HEK293 (cell line): ENCODE measurements around the gene HSD3B1.
A peak's percentile ranks its signal among the peaks of the same experiment; 100 is the strongest.

Source experiments
- CTCF ChIP-seq: fragments of 450-650 bp; formaldehyde crosslinking; IDR thresholded peaks from 2 replicates; pipeline ENCODE4 v1.5.1; 2016; ENCODE audit warnings: missing biosample characterization, missing genetic modification characterization
- FEZF1 ChIP-seq: fragments of 450-650 bp; formaldehyde crosslinking; IDR thresholded peaks from 2 replicates; pipeline ENCODE4 v1.5.1; 2016; ENCODE audit warnings: missing biosample characterization, missing genetic modification characterization
- KLF9 ChIP-seq: fragments of 450-650 bp; formaldehyde crosslinking; IDR thresholded peaks from 2 replicates; pipeline ENCODE4 v1.5.1; 2016; ENCODE audit warnings: missing biosample characterization, missing genetic modification characterization, low read depth
- PRDM1 ChIP-seq: fragments of 450-650 bp; formaldehyde crosslinking; IDR thresholded peaks from 2 replicates; pipeline ENCODE4; 2016; ENCODE audit warnings: missing biosample characterization, missing genetic modification characterization
- SETDB1 ChIP-seq: IDR thresholded peaks from one replicate; pipeline ENCODE4 v1.6.1; 2017; ENCODE audit warnings: mild to moderate bottlenecking, low read length, moderate library complexity, mixed read lengths; ENCODE audit not compliant: insufficient read length
- TSHZ1 ChIP-seq: fragments of 450-650 bp; formaldehyde crosslinking; IDR thresholded peaks from 2 replicates; pipeline ENCODE4 v1.5.1; 2016; ENCODE audit warnings: missing biosample characterization, missing genetic modification characterization, borderline replicate concordance
- ZBTB7A ChIP-seq: fragments of 450-650 bp; formaldehyde crosslinking; IDR thresholded peaks from 2 replicates; pipeline ENCODE4 v1.5.1; 2016; ENCODE audit warnings: low read depth, missing biosample characterization, missing genetic modification characterization
- ZEB2 ChIP-seq: fragments of 450-650 bp; formaldehyde crosslinking; IDR thresholded peaks from 2 replicates; pipeline ENCODE4 v1.5.1; 2016; ENCODE audit warnings: missing biosample characterization, missing genetic modification characterization
- ZNF121 ChIP-seq: fragments of 450-650 bp; formaldehyde crosslinking; IDR thresholded peaks from 2 replicates; pipeline ENCODE4 v1.5.1; 2016; ENCODE audit warnings: missing biosample characterization, missing genetic modification characterization
- ZNF148 ChIP-seq: fragments of 450-650 bp; formaldehyde crosslinking; IDR thresholded peaks from 2 replicates; pipeline ENCODE4 v1.5.0; 2017; ENCODE audit warnings: missing biosample characterization, missing genetic modification characterization, borderline replicate concordance
- ZNF324 ChIP-seq: fragments of 450-650 bp; formaldehyde crosslinking; IDR thresholded peaks from 2 replicates; pipeline ENCODE4 v1.5.1; 2016; ENCODE audit warnings: missing biosample characterization, missing genetic modification characterization
- ZNF48 ChIP-seq: fragments of 450-650 bp; formaldehyde crosslinking; IDR thresholded peaks from 2 replicates; pipeline ENCODE4 v1.5.1; 2016; ENCODE audit warnings: missing biosample characterization, missing genetic modification characterization
- ZNF548 ChIP-seq: fragments of 450-650 bp; formaldehyde crosslinking; IDR thresholded peaks from 2 replicates; pipeline ENCODE4 v1.5.1; 2016; ENCODE audit warnings: missing biosample characterization, missing genetic modification characterization
- ZNF621 ChIP-seq: fragments of 450-650 bp; formaldehyde crosslinking; IDR thresholded peaks from 2 replicates; pipeline ENCODE4 v1.5.1; 2017; ENCODE audit warnings: missing biosample characterization, missing genetic modification characterization
- ZNF626 ChIP-seq: fragments of 450-650 bp; sonication (Bioruptor Pico); formaldehyde crosslinking; IDR thresholded peaks from 2 replicates; pipeline ENCODE4 v1.5.1; 2018; ENCODE audit warnings: missing biosample characterization, missing genetic modification characterization, inconsistent platforms
- ZNF654 ChIP-seq: fragments of 450-650 bp; formaldehyde crosslinking; IDR thresholded peaks from 2 replicates; pipeline ENCODE4 v1.5.1; 2016; ENCODE audit warnings: low read depth, missing biosample characterization, missing genetic modification characterization
- ZNF692 ChIP-seq: fragments of 450-650 bp; formaldehyde crosslinking; IDR thresholded peaks from 2 replicates; pipeline ENCODE4 v1.5.1; 2016; ENCODE audit warnings: missing biosample characterization, missing genetic modification characterization
- ZNF704 ChIP-seq: fragments of 450-650 bp; formaldehyde crosslinking; IDR thresholded peaks from 2 replicates; pipeline ENCODE4 v1.5.1; 2016; ENCODE audit warnings: missing biosample characterization, missing genetic modification characterization
- ZNF776 ChIP-seq: fragments of 450-650 bp; formaldehyde crosslinking; IDR thresholded peaks from 2 replicates; pipeline ENCODE4 v1.5.0; 2017; ENCODE audit warnings: missing biosample characterization, missing genetic modification characterization, borderline replicate concordance

The HSD3B1 gene

GRCh38 chr1:119475866-119476439 lies 31.1 kb upstream of the HSD3B1 start (continued):
- TF ChIP-seq ZNF692 (tag by site-specific recombination) (no peak), ZNF654 (tag by site-specific recombination) (peak; percentile 63), KLF9 (tag by site-specific recombination) (no peak), ZBTB7A (tag by site-specific recombination) (no peak), ZNF121 (no peak), ZNF704 (tag by site-specific recombination) (no peak), CTCF (tag by site-specific recombination) (peak; percentile 50; the same call in 1 of the 2 replicates), ZEB2 (tag by site-specific recombination) (no peak), ZNF48 (tag by site-specific recombination) (no peak), TSHZ1 (no peak), SETDB1 (no peak), ZNF621 (tag by site-specific recombination) (no peak), ZNF548 (no peak), ZNF776 (tag by site-specific recombination) (no peak), PRDM1 (tag by site-specific recombination) (no peak), ZNF626 (tag by site-specific recombination) (no peak), ZNF324 (no peak), FEZF1 (peak; percentile 40; the same call in 1 of the 2 replicates), ZNF148 (no peak)
- TF ChIP-seq, all 188 proteins: peak for 6
